Measurements from ENCODE around the gene STEAP4. TPM values are rescaled to one million over a fixed set of nuclear protein-coding genes. Genes with fewer than 3 reads are reported as not detected.

STEAP4 gene
- total and polyA plus RNA-seq, 4 donors = 3.7 to 43.8 (median 12.8) TPM

GRCh38 chr7:88291398-88292173 lies 15.1 kb downstream of the STEAP4 start:
- Histone ChIP-seq H3K27ac (ENCODE audit: low read depth in 1 of 2, low read length in 2 of 2) (no peak overlapping the region), H3K4me1 (ENCODE audit: control insufficient read depth in 4 of 4, insufficient read depth in 4 of 4, low read length in 3 of 4) (no peaks in the 10 kb centered on the region), H3K9ac (ENCODE audit: low read depth in 1 of 2, low read length in 2 of 2) (no peak overlapping the region), H3K9me3 (ENCODE audit: control insufficient read depth in 4 of 4, low read length in 3 of 4) (no peaks in the 10 kb centered on the region), H3K4me3 (ENCODE audit: low read depth in 1 of 3, low read length in 3 of 3) (no peak overlapping the region), H3K36me3 (ENCODE audit: control insufficient read depth in 4 of 4, insufficient read depth in 3 of 4, low read depth in 1 of 4, low read length in 3 of 4) (no peaks in the 10 kb centered on the region), H3K27me3 (ENCODE audit: control insufficient read depth in 4 of 4, insufficient read depth in 4 of 4, low read length in 3 of 4) (no peaks in the 10 kb centered on the region)
- no peak for DNase-seq (ENCODE audit: low spot score)
- WGBS = 83% methylated on average over 11 of the region's 11 CpGs
- TF ChIP-seq GABPA (IDR thresholded peaks at IDR 0.05 in 1 of 2, conservative IDR thresholded peaks at IDR 0.05 in 1 of 2) = no peak
- no peak for TF ChIP-seq ZBTB33 (IDR thresholded peaks at IDR 0.05)
- TF ChIP-seq SP1 (IDR thresholded peaks at IDR 0.05) = no peak
- no peak for TF ChIP-seq REST (IDR thresholded peaks at IDR 0.05)
- no peak for TF ChIP-seq FOXA2 (IDR thresholded peaks at IDR 0.05)
- TF ChIP-seq HNF4G (IDR thresholded peaks at IDR 0.05) = no peak
- no peak for TF ChIP-seq YY1 (IDR thresholded peaks at IDR 0.05)
- TF ChIP-seq ATF3 (IDR thresholded peaks at IDR 0.05) = no peak
- no peak for TF ChIP-seq CTCF (IDR thresholded peaks at IDR 0.05; ENCODE audit: low read depth, low read length, missing input control)

- Histone ChIP-seq H3K9ac (ENCODE audit: low read depth in 1 of 2, low read length in 2 of 2) (no peak overlapping the region), H3K4me1 (ENCODE audit: control insufficient read depth in 4 of 4, insufficient read depth in 4 of 4, low read length in 3 of 4) (no peaks in the 10 kb centered on the region), H3K27me3 (ENCODE audit: control insufficient read depth in 4 of 4, insufficient read depth in 4 of 4, low read length in 3 of 4) (no peaks in the 10 kb centered on the region), H3K4me3 (ENCODE audit: low read depth in 1 of 3, low read length in 3 of 3) (no peak overlapping the region), H3K27ac (ENCODE audit: low read depth in 1 of 2, low read length in 2 of 2) (no peak overlapping the region), H3K9me3 (ENCODE audit: control insufficient read depth in 4 of 4, low read length in 3 of 4) (no peaks in the 10 kb centered on the region), H3K36me3 (ENCODE audit: control insufficient read depth in 4 of 4, insufficient read depth in 3 of 4, low read depth in 1 of 4, low read length in 3 of 4) (no peaks in the 10 kb centered on the region)
- WGBS = 93% methylated on average over 4 of the region's 4 CpGs
- TF ChIP-seq YY1 (IDR thresholded peaks at IDR 0.05) (no peak), CTCF (IDR thresholded peaks at IDR 0.05; ENCODE audit: low read depth, low read length, missing input control) (no peak), EGR1 (IDR thresholded peaks at IDR 0.05; ENCODE audit: low read depth in 2 of 2) (no peak)
- DNase-seq (ENCODE audit: low spot score) = no peak
Measured at GRCh38 chr7:88290491-88290890, 16.2 kb downstream of the STEAP4 start.

Measured in liver (tissue), 9 donors.